ENCODE measurements around the gene MYO1C.

- TF ChIP-seq POLR2A (IDR thresholded peaks at IDR 0.05; ENCODE audit: extremely low read depth, insufficient read length) (no peak), CTCF (IDR thresholded peaks at IDR 0.05; ENCODE audit: low read depth, low read length) (no peak), MYC (IDR thresholded peaks at IDR 0.05; ENCODE audit: low read depth, low read length) (no peak)
Observed at GRCh38 chr17:1421470-1421869, 71.0 kb downstream of the MYO1C start.

All from NB4 (cell line).